Measurements from ENCODE around the gene PCDHA1. TPM values are rescaled to one million over a fixed set of nuclear protein-coding genes. Genes with fewer than 3 reads are reported as not detected.

The PCDHA1 gene
- total and polyA plus RNA-seq, 2 donors (not counting 3 experiments of a cell fraction or from before 2014, with no cell fraction given) = 0.04 TPM; not detected in 1

GRCh38 chr5:141003031-141003430 lies 217.1 kb downstream of the PCDHA1 start:
- intact Hi-C loops (cut with micrococcal nuclease) (no loop called here), dilution Hi-C loops (cut with MboI; ENCODE audit: extremely low pct_ligation_motif_present, low sequenced_read_pairs) (no loop called here)
- Histone ChIP-seq H4K20me1 (replicated peaks; ENCODE audit: control insufficient read depth, extremely low read depth, insufficient read depth, low read length) (no peaks in the 10 kb centered on the region), H3K4me2 (ENCODE audit: insufficient read depth, low read length) (no peak overlapping the region), H3K79me2 (ENCODE audit: control insufficient read depth, insufficient read depth, low read length) (no peaks in the 10 kb centered on the region), H2AFZ (ENCODE audit: low read depth, low read length) (no peak overlapping the region), H3K9me3 (replicated peaks; ENCODE audit: control insufficient read depth, insufficient read depth, low read length) (no peaks in the 10 kb centered on the region), H3K27me3 (ENCODE audit: control insufficient read depth in 2 of 2, insufficient read depth in 2 of 2, low read length in 2 of 2) (no peaks in the 10 kb centered on the region), H3K4me3 (replicated peaks in 1 of 3; ENCODE audit: insufficient read depth in 1 of 3, low read depth in 1 of 3, low read length in 3 of 3) (no peak overlapping the region), H3K4me1 (ENCODE audit: control insufficient read depth, extremely low read depth, insufficient read depth, low read length) (peaks cover 6% of the 10 kb centered on the region), H3K9ac (replicated peaks; ENCODE audit: extremely low read depth, insufficient read depth, low read length) (no peak overlapping the region), H3K9me1 (replicated peaks; ENCODE audit: control insufficient read depth, extremely low read depth, insufficient read depth, low read length) (no peaks in the 10 kb centered on the region), H3K27ac (ENCODE audit: insufficient read depth, low read depth, low read length) (no peak overlapping the region), H3K36me3 (ENCODE audit: control insufficient read depth in 2 of 2, extremely low read depth in 1 of 2, insufficient read depth in 2 of 2, low read length in 2 of 2) (no peaks in the 10 kb centered on the region)
- no peak for FAIRE-seq
- DNase-seq (ENCODE audit: low read depth, low spot score) = no peak
- TF ChIP-seq MYC (IDR thresholded peaks at IDR 0.05; ENCODE audit: low read depth, low read length) (no peak), POLR2A (IDR thresholded peaks at IDR 0.05; ENCODE audit: low read depth, low read length) (no peak), JUN (IDR thresholded peaks at IDR 0.05; ENCODE audit: borderline replicate concordance, insufficient read depth, insufficient read length, low read depth) (no peak), GATA2 (IDR thresholded peaks at IDR 0.05; ENCODE audit: insufficient read depth, insufficient read length, low read depth, low read length) (no peak), POLR2AphosphoS5 (IDR thresholded peaks at IDR 0.05; ENCODE audit: insufficient read depth, low read depth, low read length) (no peak), FOS (IDR thresholded peaks at IDR 0.05; ENCODE audit: borderline replicate concordance, insufficient read depth, low read length) (no peak), EZH2 (IDR thresholded peaks at IDR 0.05; ENCODE audit: borderline replicate concordance, low read depth, low read length, severe bottlenecking) (no peak)
- TF ChIP-seq, protein P1, sequence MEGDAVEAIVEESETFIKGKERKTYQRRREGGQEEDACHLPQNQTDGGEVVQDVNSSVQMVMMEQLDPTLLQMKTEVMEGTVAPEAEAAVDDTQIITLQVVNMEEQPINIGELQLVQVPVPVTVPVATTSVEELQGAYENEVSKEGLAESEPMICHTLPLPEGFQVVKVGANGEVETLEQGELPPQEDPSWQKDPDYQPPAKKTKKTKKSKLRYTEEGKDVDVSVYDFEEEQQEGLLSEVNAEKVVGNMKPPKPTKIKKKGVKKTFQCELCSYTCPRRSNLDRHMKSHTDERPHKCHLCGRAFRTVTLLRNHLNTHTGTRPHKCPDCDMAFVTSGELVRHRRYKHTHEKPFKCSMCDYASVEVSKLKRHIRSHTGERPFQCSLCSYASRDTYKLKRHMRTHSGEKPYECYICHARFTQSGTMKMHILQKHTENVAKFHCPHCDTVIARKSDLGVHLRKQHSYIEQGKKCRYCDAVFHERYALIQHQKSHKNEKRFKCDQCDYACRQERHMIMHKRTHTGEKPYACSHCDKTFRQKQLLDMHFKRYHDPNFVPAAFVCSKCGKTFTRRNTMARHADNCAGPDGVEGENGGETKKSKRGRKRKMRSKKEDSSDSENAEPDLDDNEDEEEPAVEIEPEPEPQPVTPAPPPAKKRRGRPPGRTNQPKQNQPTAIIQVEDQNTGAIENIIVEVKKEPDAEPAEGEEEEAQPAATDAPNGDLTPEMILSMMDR (IDR thresholded peaks at IDR 0.05; ENCODE audit: extremely low read depth in 1 of 2, insufficient read depth in 1 of 2, low read depth in 1 of 2, low read length in 2 of 2) = no peak
- TF ChIP-seq, protein P2, sequence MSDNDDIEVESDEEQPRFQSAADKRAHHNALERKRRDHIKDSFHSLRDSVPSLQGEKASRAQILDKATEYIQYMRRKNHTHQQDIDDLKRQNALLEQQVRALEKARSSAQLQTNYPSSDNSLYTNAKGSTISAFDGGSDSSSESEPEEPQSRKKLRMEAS (IDR thresholded peaks at IDR 0.05; ENCODE audit: insufficient read depth, insufficient read length) = no peak
- ChIA-PET POLR2A (no interaction called here), CTCF (no interaction called here)
- BruUV-seq (replicated peaks) = no TSS peak
